C1 segment of cervical spinal cord (tissue), 14 donors: Measurements from ENCODE around the gene SOSTDC1.
"Not testable (repeated sequence)": the region's sequence is repeated elsewhere in the genome, so short reads cannot be mapped to it uniquely, and the experiment has no call there.

ENCODE experiments used
- DNase-seq, 14 donors: peaks; one replicate each; lab custom pipeline; 2025; lab: John Stamatoyannopoulos, UW

The SOSTDC1 gene, protein sequence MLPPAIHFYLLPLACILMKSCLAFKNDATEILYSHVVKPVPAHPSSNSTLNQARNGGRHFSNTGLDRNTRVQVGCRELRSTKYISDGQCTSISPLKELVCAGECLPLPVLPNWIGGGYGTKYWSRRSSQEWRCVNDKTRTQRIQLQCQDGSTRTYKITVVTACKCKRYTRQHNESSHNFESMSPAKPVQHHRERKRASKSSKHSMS

GRCh38 chr7:16465469-16466361, at the start of gene SOSTDC1:
TSS of gene SOSTDC1 (minus strand) at chr7:16465738. CDS start at chr7:16465668, 70 bp downstream.
- no peak for DNase-seq

GRCh38 chr7:16514729-16515128, 49.2 kb upstream of the SOSTDC1 start:
- no peak for DNase-seq

GRCh38 chr7:16514271-16514670, 48.7 kb upstream of the SOSTDC1 start:
- DNase-seq, result no peak

DNA sequence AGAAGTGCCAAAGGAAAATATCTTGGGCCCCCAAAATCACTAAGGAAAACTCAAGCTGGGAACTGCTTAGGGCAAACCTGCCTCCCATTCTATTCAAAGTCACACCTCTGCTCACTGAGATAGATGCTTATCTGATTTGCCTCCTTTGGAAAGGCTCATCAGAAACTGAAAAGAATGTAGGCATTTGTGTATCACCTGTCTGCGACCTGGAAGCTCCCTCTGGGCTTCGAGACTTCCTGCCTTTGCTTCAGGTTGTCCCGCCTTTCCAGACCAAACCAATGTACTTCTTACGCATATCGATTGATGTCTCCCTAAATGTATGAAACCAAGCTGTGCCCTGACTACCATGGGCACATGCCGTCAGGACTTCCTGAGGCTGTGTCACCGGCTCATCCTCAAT, 46.6 kb upstream of the SOSTDC1 start:
- no peak for DNase-seq

DNA sequence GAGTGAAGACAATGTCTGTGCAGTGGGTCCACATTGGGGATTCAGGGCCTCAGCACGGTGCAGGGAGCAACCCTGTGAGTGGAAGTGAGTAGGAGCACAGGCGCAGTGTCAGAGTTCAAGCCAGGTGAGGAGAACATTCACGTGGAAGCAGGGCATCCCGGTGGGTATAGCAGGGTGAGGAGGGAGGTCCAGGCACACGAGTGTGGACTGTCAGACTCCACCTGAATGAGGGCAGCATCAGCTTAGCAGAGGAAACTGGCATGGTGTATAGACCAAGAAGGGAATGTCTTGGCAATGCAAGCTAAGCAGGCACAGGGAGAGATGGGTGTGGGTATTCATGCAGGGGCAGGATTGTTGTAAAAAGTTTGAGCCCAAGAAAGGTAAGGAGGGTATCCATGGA, 45.8 kb upstream of the SOSTDC1 start:
- no peak for DNase-seq

- no peak for DNase-seq
Measured at GRCh38 chr7:16509829-16510228, 44.3 kb upstream of the SOSTDC1 start.

DNA sequence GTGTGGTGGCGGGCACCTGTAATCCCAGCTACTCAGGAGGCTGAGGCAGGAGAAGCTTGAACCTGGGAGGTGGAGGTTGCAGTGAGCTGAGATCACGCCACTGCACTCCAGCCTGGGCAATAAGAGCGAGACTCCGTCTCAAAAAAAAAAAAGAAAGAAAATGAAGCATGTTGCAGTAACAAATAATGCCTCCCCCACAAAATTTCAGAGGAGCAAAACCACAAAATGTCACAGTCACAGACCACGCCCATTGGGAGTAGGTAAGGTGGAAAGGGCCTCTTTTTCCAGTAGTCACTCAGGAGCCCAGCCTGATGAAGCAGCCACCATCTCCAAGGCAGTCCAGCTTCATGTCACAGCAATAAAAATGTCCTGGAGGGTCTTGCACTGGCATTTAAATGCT, 40.9 kb upstream of the SOSTDC1 start:
- not testable (repeated sequence) for DNase-seq

DNA sequence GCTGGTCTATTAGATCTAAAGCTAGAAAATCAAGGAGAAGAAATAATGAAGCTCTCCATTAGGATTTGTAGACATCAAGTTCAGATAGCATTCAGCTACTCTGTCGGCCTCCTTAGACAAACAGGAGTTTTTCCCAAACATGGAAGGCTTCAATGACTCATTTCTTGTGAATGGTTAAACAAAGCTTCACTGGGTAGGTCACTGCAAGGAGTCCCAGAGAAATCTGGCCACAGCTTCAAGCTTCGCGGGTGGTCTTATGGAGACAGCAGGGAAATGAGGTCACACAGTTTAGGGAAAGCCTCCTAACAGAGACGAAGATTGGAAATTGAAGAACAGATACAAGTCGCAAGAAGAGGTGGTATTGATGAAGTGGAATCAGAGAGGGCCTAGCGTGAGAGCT, 38.5 kb upstream of the SOSTDC1 start:
- DNase-seq, result no peak

- no peak for DNase-seq
Measured at GRCh38 chr7:16502303-16502702, 36.8 kb upstream of the SOSTDC1 start.

GRCh38 chr7:16498122-16498521, 32.6 kb upstream of the SOSTDC1 start:
- no peak for DNase-seq

- no peak for DNase-seq
Measured at GRCh38 chr7:16494955-16495719, 29.6 kb upstream of the SOSTDC1 start.

DNA sequence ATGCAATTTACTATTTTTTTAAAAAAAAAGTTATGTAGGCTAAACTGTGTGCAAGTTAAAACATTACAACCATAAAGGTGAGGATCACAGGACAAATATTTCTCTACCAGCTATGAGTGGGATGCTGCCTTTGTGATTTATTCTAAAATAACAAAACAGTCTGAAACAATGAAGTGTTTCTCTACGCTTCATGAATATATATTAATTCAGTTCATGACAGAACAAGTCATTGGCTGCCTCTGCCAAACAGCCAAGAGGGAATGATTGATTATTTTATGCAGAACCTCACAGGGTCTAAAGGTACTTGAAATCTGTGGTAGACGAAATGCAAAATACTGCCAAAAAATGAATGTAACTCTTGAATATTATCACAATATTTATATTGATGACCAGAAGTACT, 29.0 kb upstream of the SOSTDC1 start:
- no peak for DNase-seq

GRCh38 chr7:16493266-16493665, 27.7 kb upstream of the SOSTDC1 start:
- DNase-seq, result no peak

DNA sequence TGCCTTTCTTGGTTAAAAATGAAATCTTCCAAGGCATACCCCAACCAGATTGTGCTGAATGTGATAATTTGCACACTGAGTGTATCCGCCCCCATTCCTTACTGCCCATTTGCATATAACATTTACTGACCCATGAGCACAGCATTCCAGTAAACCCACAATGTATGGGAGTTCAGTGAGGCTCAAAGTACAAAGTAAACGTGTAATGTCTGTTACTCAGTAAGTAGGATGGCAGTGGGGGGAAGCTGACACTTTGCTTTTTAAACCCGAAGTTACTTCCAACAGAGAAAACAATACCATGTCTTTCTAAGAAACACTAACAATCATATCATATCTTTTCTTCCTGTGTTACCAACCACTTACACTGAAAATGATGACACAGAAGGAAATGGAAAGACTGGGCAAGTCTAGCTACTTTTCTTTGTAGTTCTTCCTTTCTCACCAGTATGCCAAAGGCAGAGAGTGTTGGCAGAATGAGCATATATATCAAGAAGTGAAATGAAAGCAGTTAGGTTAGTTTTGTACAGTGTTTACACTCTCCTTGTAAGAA, 27.1 kb upstream of the SOSTDC1 start:
- no peak for DNase-seq

GRCh38 chr7:16491148-16491547, 25.6 kb upstream of the SOSTDC1 start:
- no peak for DNase-seq

DNA sequence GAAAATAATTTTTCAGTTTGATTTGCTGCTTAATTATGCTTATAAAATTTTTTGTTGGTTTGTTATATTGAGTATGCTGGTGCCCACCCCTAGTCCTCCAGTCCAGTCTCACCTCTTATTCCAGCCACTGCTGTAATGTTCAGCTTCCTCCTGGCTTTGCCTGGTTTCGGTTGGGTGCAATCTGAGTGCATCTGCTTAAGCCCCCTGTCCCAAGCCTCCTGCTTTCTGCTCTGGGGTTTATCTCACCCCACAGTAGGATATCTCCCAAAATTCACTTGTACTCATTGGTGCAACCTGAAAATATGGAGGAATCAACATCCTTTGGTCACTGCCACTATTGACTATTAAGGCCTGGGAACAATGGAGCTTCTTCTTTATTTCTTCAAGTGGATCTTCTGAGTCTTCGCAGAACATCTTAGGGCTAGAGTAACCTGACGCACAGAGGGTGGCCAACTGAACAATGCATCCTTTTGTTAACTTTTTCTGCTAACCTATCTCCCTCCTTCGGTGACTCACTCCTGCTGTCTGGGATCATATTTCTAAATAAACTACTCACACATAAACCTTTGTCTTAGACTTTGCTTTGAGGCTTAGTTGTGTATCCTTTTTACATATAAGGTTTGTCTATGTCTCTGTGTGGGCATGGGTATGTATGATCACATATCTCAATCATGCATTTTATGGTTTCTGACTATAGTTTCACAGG, 19.1 kb upstream of the SOSTDC1 start:
- DNase-seq, result no peak

- no peak for DNase-seq
Measured at GRCh38 chr7:16479591-16479990, 14.1 kb upstream of the SOSTDC1 start.

DNA sequence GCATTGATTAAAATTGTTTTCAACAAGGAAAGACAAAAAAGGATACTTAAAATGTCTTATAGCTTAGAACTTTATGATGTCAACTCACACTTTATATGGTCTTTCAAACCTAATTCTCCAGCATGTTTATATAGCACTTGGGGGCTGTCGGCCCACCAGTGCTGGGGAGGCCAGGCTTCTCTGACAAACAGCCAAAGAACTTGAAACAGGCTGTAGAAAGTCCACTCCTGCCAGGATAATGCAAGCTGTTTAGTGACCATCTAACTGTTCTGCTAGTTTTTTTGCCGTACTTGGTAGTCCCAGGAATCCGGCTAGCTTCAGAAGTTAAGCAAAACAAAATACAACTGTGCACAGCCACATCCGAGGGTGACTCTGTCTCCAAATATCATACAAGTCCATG, 13.6 kb upstream of the SOSTDC1 start:
- no peak for DNase-seq

DNA sequence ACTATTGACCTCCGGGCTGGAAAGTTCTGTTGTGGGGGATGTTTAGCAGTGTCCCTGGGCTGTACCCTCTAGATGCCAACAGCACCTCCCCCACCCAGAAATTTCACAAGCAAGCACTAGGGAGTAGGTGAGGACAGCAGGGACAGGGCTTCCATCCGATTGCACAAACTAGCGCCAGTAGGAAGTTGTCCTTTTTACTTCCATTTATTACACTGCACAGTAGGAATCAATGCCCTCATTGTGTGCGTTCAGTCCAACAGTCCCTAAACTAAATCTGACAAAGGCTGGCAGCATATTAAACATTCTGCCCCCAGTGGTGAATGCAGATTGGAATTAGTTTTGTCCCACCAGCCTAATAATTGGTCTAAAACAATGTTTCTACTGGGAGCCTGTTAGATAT, 6.4 kb upstream of the SOSTDC1 start:
- DNase-seq, result peak in 2 of 14 donors; percentile 4 to 12

DNA sequence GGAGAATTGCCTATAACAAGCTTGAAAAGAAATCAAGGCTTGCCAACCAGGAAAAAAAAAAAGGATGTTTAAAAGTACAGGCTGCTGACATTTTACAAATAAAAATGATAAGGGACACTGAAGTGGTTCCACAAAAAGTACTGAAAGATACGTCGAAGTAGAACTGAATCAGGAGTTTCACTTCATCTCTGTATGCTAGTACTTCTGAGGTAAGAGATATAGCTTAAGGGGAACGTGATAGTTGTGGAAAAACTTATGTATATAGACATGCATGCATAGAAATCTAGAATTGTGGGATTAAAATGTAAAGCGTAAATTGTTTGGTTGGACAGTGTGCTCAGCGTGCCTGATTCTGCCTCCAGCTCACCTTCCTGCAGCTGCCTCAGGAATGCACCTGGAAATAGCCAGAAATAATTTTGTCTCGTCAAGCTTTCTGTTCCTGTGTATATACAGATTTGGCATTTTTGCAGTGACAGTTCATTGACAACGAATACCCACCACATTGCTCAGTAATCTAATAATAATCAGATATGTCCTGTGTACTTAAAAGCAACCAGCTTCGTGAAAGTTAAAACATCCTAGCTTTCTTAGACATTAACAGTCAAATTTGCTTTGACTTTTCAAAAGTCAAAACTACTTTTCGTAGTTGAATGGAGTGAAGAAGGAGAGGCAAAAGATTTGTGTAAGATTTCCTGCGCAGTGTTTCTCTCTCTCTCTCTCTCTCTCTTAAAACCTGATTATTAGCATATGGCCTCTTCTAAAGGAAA, 1.4 kb downstream of the SOSTDC1 start:
- DNase-seq, result no peak

DNA sequence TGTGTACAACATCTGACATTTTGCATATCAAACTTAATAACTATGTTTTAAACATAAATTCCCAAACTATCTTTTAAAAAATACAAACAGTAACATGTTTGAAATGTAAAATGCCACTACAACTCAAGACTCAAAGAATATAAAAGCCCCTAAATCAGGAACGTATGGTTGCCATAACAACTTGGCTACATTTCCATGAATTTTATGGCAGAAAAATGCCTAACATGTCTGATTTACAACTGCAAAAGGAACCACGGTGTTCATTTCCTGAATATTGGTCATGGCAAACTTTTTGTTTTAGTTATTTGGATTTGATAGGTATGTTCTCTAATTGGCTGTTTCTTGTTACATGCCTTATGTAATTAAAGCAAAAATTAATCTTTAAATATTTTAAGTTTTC, 2.0 kb downstream of the SOSTDC1 start:
- no peak for DNase-seq
